ENCODE data around the gene MYBPC1.

Gene MYBPC1

DNA sequence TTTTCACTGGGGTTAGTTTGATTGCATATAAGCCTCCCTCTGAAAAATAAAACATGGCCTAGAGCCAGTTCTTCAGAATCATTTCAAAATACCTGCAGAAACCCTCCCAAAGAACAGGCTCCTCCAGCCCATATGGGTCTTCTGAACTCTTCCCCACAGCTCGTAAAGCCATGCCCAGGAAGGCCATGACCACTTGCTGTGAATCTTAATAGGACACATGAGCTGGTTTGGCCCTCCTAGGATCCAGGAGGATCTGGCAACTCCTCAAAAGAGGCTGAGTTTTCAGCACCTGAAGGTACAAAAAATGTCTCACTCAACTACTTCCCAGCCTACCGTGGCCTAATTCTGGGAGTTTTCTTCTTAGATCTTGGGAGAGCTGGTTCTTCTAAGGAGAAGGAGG lies 2.4 kb downstream of the MYBPC1 start:
- H3K27ac ChIP-seq (ENCODE audit: insufficient read depth, low read length, poor library complexity, severe bottlenecking) = no peak overlapping the region
- H3K4me1 ChIP-seq (ENCODE audit: control insufficient read depth, insufficient read depth, low read length, poor library complexity, severe bottlenecking) = no peaks in the 10 kb centered on the region
- H3K4me3 ChIP-seq (ENCODE audit: insufficient read depth, low read depth, low read length, poor library complexity, severe bottlenecking) = no peak overlapping the region
- no peaks in the 10 kb centered on the region for H3K36me3 ChIP-seq (ENCODE audit: control insufficient read depth, insufficient read depth, low read length)
- no peak for DNase-seq
- H3K27me3 ChIP-seq (replicated peaks; ENCODE audit: control insufficient read depth, insufficient read depth, low read length, poor library complexity, severe bottlenecking) = no peaks in the 10 kb centered on the region
- no peaks in the 10 kb centered on the region for H3K9me3 ChIP-seq (ENCODE audit: control insufficient read depth, low read length)

DNA sequence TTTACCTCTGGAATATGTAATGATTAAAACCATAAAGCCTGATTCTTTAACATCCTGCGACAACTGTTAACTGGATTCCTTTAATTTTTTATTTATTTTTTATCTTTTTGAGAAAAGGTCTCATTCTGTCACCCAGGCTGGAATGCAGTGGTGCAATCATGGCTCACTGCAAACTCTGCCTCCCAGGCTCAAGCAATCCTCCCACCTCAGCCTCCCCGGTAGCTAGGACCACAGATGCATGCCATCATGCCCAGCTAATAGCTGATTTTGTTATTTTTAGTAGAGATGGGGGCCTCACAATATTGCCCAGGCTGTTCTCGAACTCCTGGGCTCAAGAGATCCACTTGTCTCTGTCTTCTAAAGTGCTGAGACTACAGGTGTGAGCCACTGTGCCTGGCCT lies 3.7 kb downstream of the MYBPC1 start:
- no peaks in the 10 kb centered on the region for H3K9me3 ChIP-seq (ENCODE audit: control insufficient read depth, low read length)

DNA sequence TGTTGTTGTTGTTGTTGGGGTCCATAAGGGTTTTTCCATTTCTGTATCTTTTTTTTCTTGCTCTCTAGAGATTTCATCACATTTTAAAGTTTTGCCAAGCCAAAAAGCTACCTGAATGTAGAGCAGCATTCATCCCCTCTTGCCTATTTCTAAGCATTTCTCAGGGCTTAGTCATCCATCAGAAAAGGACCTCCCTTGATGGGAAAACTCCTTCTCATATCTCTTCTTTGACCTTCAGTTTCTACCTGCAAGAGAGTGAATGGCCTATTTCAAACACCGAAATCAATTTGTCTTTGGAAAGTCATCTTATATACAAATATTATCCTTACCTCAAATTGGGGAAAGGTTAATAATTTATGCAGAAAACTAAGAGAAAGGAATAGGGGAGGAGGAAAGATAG lies 4.5 kb downstream of the MYBPC1 start:
- H3K9me3 ChIP-seq (ENCODE audit: control insufficient read depth, low read length) = no peaks in the 10 kb centered on the region
- DNase-seq = no peak
- H3K4me1 ChIP-seq (ENCODE audit: control insufficient read depth, insufficient read depth, low read length, poor library complexity, severe bottlenecking) = no peaks in the 10 kb centered on the region
- H3K36me3 ChIP-seq (ENCODE audit: control insufficient read depth, insufficient read depth, low read length) = no peaks in the 10 kb centered on the region
- H3K4me3 ChIP-seq (ENCODE audit: insufficient read depth, low read depth, low read length, poor library complexity, severe bottlenecking) = no peak overlapping the region
- H3K27me3 ChIP-seq (replicated peaks; ENCODE audit: control insufficient read depth, insufficient read depth, low read length, poor library complexity, severe bottlenecking) = no peaks in the 10 kb centered on the region
- H3K27ac ChIP-seq (ENCODE audit: insufficient read depth, low read length, poor library complexity, severe bottlenecking) = no peak overlapping the region

More for the DNA sequence above, 3.7 kb downstream of the MYBPC1 start:
- no peaks in the 10 kb centered on the region for H3K36me3 ChIP-seq (ENCODE audit: control insufficient read depth, insufficient read depth, low read length)
- H3K4me3 ChIP-seq (ENCODE audit: insufficient read depth, low read depth, low read length, poor library complexity, severe bottlenecking) = no peak overlapping the region
- no peak overlapping the region for H3K27ac ChIP-seq (ENCODE audit: insufficient read depth, low read length, poor library complexity, severe bottlenecking)
- H3K27me3 ChIP-seq (replicated peaks; ENCODE audit: control insufficient read depth, insufficient read depth, low read length, poor library complexity, severe bottlenecking) = no peaks in the 10 kb centered on the region
- DNase-seq = no peak
- no peaks in the 10 kb centered on the region for H3K4me1 ChIP-seq (ENCODE audit: control insufficient read depth, insufficient read depth, low read length, poor library complexity, severe bottlenecking)

DNA sequence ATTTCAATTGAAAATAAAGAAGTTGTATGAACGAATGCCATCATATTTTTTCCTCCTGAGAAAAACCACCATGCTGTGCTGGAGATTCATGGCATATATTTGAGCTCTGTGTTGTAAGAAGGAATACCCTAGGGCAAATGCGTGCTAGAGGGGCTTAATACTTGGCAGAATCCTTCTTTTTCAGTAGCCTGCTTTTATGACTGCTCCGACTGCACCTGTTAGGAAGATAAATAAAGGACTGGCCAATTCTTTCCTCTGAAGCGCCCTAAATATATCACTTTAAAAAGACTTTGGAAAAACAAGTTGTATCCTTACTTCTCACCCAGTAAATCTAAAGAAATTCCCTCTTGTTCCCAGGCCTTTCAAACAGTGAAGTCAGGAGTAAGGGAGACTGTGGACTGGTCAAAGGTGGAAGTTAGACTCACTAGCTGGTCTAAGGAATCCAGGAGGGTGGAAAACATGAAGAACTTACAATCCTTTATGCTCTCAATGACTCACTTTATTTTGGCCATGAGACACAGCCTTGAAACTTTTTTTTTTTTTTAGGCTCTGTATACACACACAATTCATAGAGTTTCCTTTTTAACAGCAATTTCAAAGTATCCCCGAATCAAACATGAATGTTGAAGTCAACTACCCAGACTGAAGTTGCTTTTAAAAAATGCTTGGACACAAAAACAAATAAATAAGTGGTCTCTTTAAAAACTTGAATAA lies 5.2 kb downstream of the MYBPC1 start:
- Histone ChIP-seq H3K27ac (ENCODE audit: insufficient read depth, low read length, poor library complexity, severe bottlenecking) (no peak overlapping the region), H3K4me3 (ENCODE audit: insufficient read depth, low read depth, low read length, poor library complexity, severe bottlenecking) (no peak overlapping the region), H3K27me3 (replicated peaks; ENCODE audit: control insufficient read depth, insufficient read depth, low read length, poor library complexity, severe bottlenecking) (no peaks in the 10 kb centered on the region), H3K9me3 (ENCODE audit: control insufficient read depth, low read length) (no peaks in the 10 kb centered on the region), H3K36me3 (ENCODE audit: control insufficient read depth, insufficient read depth, low read length) (no peaks in the 10 kb centered on the region), H3K4me1 (ENCODE audit: control insufficient read depth, insufficient read depth, low read length, poor library complexity, severe bottlenecking) (no peaks in the 10 kb centered on the region)
- no peak for DNase-seq

DNA sequence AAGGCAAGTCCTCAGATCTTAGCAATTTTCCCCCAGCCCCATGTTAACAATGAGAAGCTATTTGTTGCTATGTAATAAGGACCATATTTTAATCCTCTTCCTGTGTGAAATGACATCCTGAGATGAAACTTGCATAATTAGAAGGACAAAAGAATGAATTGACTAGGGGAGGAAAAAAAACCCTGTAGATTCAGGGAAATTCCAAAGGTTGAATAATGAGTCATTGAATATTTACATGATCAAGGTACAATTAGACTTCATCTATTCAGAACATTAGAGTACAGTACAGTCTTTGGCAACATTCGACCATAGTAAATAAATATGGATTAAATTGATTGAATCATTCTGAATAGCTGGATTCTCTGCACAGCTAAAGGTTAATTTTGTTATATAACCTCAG lies 9.4 kb downstream of the MYBPC1 start:
- H3K36me3 ChIP-seq (ENCODE audit: control insufficient read depth, insufficient read depth, low read length) = no peaks in the 10 kb centered on the region

DNA sequence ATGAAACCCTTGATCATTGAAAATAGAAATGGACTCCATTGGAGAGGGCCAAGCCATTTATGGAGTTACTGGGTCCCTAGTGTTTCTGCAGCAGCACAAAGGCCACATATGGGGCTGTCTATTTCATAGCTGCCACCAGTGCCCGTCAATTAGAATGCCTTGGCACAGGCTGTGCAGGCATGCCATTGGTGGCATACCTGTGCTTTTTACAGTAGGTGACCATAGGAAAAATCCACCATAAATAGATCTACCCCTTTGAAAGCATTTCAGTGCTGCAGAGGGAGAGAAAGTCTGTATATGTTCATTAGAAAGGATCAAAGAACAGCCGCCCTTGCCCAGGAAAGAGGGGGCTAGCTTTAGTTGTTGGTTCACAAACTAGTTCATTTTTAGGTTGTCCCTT lies 13.1 kb downstream of the MYBPC1 start:
- no peak for DNase-seq
- H3K9me3 ChIP-seq (ENCODE audit: control insufficient read depth, low read length) = no peaks in the 10 kb centered on the region
- H3K36me3 ChIP-seq (ENCODE audit: control insufficient read depth, insufficient read depth, low read length) = no peaks in the 10 kb centered on the region
- no peaks in the 10 kb centered on the region for H3K4me1 ChIP-seq (ENCODE audit: control insufficient read depth, insufficient read depth, low read length, poor library complexity, severe bottlenecking)
- H3K27me3 ChIP-seq (replicated peaks; ENCODE audit: control insufficient read depth, insufficient read depth, low read length, poor library complexity, severe bottlenecking) = no peaks in the 10 kb centered on the region
- no peak overlapping the region for H3K27ac ChIP-seq (ENCODE audit: insufficient read depth, low read length, poor library complexity, severe bottlenecking)
- H3K4me3 ChIP-seq (ENCODE audit: insufficient read depth, low read depth, low read length, poor library complexity, severe bottlenecking) = no peak overlapping the region

More for the DNA sequence above, 9.4 kb downstream of the MYBPC1 start:
- H3K4me1 ChIP-seq (ENCODE audit: control insufficient read depth, insufficient read depth, low read length, poor library complexity, severe bottlenecking) = no peaks in the 10 kb centered on the region
- no peak overlapping the region for H3K27ac ChIP-seq (ENCODE audit: insufficient read depth, low read length, poor library complexity, severe bottlenecking)
- no peaks in the 10 kb centered on the region for H3K27me3 ChIP-seq (replicated peaks; ENCODE audit: control insufficient read depth, insufficient read depth, low read length, poor library complexity, severe bottlenecking)
- no peak for DNase-seq
- no peak overlapping the region for H3K4me3 ChIP-seq (ENCODE audit: insufficient read depth, low read depth, low read length, poor library complexity, severe bottlenecking)
- no peaks in the 10 kb centered on the region for H3K9me3 ChIP-seq (ENCODE audit: control insufficient read depth, low read length)

DNA sequence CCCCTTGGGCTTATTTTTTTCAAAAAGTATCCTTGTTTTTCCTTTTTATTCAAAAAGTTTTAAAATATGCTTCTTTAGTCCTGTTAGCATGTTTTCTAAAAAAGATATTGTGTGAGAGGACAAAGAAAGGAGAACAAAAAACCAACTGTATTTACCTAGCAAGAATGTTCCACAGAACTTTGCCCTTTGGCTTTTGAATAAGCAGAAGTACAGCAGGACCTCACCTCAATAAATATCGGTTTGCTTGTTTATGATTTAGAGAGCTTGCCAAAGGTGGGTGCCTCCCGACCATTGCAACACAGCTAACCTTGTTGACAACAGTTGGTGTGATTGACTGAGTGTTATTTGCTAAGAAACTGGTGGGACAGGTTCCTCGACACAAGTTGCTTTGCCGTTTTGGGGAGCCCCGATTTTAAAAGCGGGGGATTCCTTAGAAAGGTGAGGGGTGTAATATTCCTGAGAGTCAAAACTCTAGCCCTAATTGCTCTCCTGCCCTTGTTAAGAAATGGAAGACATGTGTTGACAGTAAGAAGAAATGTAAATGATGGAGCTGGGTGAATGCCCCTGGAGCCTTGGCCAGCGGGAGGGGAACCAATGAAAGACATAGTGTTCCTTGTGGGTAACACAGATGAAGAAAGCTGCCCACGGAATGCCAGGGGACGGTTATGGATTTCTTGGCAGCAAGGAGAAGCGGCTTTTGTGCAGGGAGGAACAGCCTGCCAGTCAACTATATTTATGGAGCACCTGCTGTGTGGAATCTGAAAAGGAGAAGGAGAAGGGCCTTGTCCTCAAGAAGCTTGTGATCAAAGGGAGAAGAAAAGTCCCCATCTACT lies 13.7 kb downstream of the MYBPC1 start:
- no peak for DNase-seq
- Histone ChIP-seq H3K4me3 (ENCODE audit: insufficient read depth, low read depth, low read length, poor library complexity, severe bottlenecking) (no peak overlapping the region), H3K4me1 (ENCODE audit: control insufficient read depth, insufficient read depth, low read length, poor library complexity, severe bottlenecking) (no peaks in the 10 kb centered on the region), H3K36me3 (ENCODE audit: control insufficient read depth, insufficient read depth, low read length) (no peaks in the 10 kb centered on the region), H3K9me3 (ENCODE audit: control insufficient read depth, low read length) (no peaks in the 10 kb centered on the region), H3K27ac (ENCODE audit: insufficient read depth, low read length, poor library complexity, severe bottlenecking) (no peak overlapping the region), H3K27me3 (replicated peaks; ENCODE audit: control insufficient read depth, insufficient read depth, low read length, poor library complexity, severe bottlenecking) (no peaks in the 10 kb centered on the region)

DNA sequence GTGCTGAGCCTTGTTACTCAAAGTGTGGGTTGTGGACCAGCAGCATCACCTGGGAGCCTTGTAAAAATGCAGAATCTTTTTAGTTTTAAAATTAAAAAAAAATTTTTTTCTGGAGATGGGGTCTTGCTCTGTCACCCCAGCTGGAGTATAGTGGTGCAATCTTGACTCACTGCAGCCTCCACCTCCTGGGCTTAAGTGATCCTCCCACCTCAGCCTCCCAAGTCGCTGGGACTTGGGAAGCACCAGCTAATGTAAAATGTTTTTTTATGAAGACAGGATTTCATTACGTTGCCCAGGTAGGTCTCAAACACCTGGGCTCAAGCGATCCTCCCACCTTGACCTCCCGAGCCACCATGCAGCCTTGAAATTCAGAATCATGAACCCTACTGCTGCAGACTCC lies 14.4 kb downstream of the MYBPC1 start:
- no peaks in the 10 kb centered on the region for H3K9me3 ChIP-seq (ENCODE audit: control insufficient read depth, low read length)
- no peak overlapping the region for H3K4me3 ChIP-seq (ENCODE audit: insufficient read depth, low read depth, low read length, poor library complexity, severe bottlenecking)
- no peaks in the 10 kb centered on the region for H3K4me1 ChIP-seq (ENCODE audit: control insufficient read depth, insufficient read depth, low read length, poor library complexity, severe bottlenecking)
- H3K27ac ChIP-seq (ENCODE audit: insufficient read depth, low read length, poor library complexity, severe bottlenecking) = no peak overlapping the region
- H3K36me3 ChIP-seq (ENCODE audit: control insufficient read depth, insufficient read depth, low read length) = no peaks in the 10 kb centered on the region
- no peaks in the 10 kb centered on the region for H3K27me3 ChIP-seq (replicated peaks; ENCODE audit: control insufficient read depth, insufficient read depth, low read length, poor library complexity, severe bottlenecking)
- DNase-seq = no peak

DNA sequence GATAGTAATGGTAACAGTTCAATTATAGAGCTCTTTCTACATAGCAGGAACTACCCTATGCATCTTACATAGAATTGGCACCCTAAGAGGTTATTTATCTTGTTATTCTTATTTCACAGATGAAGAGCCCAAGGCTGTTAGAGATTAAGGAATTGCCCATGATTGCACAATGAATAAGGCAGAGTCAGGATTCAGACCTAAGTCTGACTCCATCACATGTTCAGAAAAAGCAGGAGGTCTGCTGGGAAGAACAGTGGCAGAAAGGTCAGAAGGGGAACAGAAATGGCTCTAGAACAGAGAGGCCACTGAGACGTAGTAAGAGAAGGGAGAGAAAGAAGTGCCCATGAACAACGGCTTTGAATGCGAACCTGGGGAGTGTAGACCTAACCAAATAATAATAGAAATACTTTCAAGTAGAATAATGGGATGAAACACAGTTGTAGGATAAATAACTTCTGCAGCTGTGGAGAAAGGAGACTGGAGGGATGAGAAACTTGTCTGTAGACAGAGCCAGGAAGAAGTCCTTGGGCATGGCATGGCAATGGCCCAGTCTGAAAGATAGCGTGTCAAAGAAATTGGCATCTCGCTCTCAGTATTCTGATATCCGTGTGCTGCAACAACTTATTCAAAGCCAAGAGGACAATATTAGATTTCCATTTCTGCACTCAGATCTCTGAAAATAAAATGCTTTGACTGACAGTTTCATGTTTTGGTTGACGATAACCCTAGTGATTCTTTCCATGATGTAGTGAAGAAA lies 17.6 kb downstream of the MYBPC1 start:
- Histone ChIP-seq H3K36me3 (ENCODE audit: control insufficient read depth, insufficient read depth, low read length) (no peaks in the 10 kb centered on the region), H3K27me3 (replicated peaks; ENCODE audit: control insufficient read depth, insufficient read depth, low read length, poor library complexity, severe bottlenecking) (no peaks in the 10 kb centered on the region), H3K27ac (ENCODE audit: insufficient read depth, low read length, poor library complexity, severe bottlenecking) (no peak overlapping the region), H3K4me1 (ENCODE audit: control insufficient read depth, insufficient read depth, low read length, poor library complexity, severe bottlenecking) (no peaks in the 10 kb centered on the region), H3K9me3 (ENCODE audit: control insufficient read depth, low read length) (no peaks in the 10 kb centered on the region), H3K4me3 (ENCODE audit: insufficient read depth, low read depth, low read length, poor library complexity, severe bottlenecking) (no peak overlapping the region)
- DNase-seq = no peak

DNA sequence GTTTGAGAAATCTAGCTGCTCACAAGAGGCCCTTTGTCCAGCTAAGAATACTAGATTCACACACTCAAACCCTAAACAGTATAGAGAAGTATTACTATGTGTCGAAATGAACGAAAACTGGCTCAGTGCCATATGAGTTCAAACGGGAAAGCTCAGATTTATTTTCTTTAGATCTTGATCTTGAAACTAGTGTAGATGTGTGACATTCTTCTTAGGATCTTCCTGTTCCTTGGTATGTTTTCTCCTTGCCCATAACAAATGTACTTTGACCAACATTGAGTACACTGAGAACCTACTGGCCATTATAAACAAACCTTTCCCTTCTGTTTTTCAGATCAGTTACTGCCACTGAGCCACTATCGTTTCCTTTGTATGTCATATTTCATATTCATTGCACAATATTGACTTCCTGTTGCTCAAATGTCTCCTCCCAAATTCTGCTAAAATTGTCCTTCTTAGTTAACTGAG lies 21.3 kb downstream of the MYBPC1 start:
- DNase-seq = no peak
- no peaks in the 10 kb centered on the region for H3K4me1 ChIP-seq (ENCODE audit: control insufficient read depth, insufficient read depth, low read length, poor library complexity, severe bottlenecking)
- no peak overlapping the region for H3K4me3 ChIP-seq (ENCODE audit: insufficient read depth, low read depth, low read length, poor library complexity, severe bottlenecking)
- H3K27me3 ChIP-seq (replicated peaks; ENCODE audit: control insufficient read depth, insufficient read depth, low read length, poor library complexity, severe bottlenecking) = no peaks in the 10 kb centered on the region
- H3K9me3 ChIP-seq (ENCODE audit: control insufficient read depth, low read length) = no peaks in the 10 kb centered on the region
- no peak overlapping the region for H3K27ac ChIP-seq (ENCODE audit: insufficient read depth, low read length, poor library complexity, severe bottlenecking)
- no peaks in the 10 kb centered on the region for H3K36me3 ChIP-seq (ENCODE audit: control insufficient read depth, insufficient read depth, low read length)

Measured in effector memory CD4-positive, alpha-beta T cell (primary cell).